Subcutaneous abdominal adipose tissue (tissue), 5 donors: ENCODE data around the gene WHAMM.

Experiments used
- H3K27ac ChIP-seq: one replicate; pipeline ENCODE4 v1.7.0; 2013; ENCODE audit warnings: low read depth, mild to moderate bottlenecking, inconsistent platforms, low read length, moderate library complexity
- H3K27me3 ChIP-seq, 5 donors: one replicate each; pipeline ENCODE4 v1.7.0; 2013; ENCODE audit warnings: low read length in 5 of 5, inconsistent platforms in 1 of 5; ENCODE audit not compliant: control insufficient read depth in 5 of 5, insufficient read depth in 4 of 5
- H3K36me3 ChIP-seq, 5 donors: one replicate each; pipeline ENCODE4 v1.7.0; 2013; ENCODE audit warnings: low read length in 5 of 5; ENCODE audit not compliant: control insufficient read depth in 5 of 5, insufficient read depth in 5 of 5
- H3K4me1 ChIP-seq, 5 donors: one replicate each; pipeline ENCODE4 v1.7.0; 2013; ENCODE audit warnings: low read length in 5 of 5, mild to moderate bottlenecking in 3 of 5, moderate library complexity in 1 of 5; ENCODE audit not compliant: control insufficient read depth in 5 of 5, insufficient read depth in 5 of 5
- H3K4me3 ChIP-seq, 5 donors: one replicate each; pipeline ENCODE4 v1.7.0; 2013; ENCODE audit warnings: low read length in 5 of 5, low read depth in 1 of 5
- H3K9ac ChIP-seq, 5 donors: one replicate each; pipeline ENCODE4 v1.7.0; 2013; ENCODE audit warnings: low read length in 5 of 5, mild to moderate bottlenecking in 4 of 5, moderate library complexity in 3 of 5
- H3K9me3 ChIP-seq, 5 donors: one replicate each; pipeline ENCODE4 v1.7.0; 2013; ENCODE audit warnings: low read length in 5 of 5; ENCODE audit not compliant: control insufficient read depth in 5 of 5
- donor health status: healthy.
- donor health status: healthy.
- donor health status: healthy.
- donor health status: healthy.
- donor health status: healthy.

The WHAMM gene

GRCh38 chr15:82835391-82835917 lies 26.0 kb downstream of the WHAMM start:
- Histone ChIP-seq H3K36me3 (peaks cover 22 to 81% (median 69%) of the 10 kb centered on the region in 5 donors), H3K27ac (no peak overlapping the region), H3K4me1 (no peaks in the 10 kb centered on the region), H3K4me3 (no peak overlapping the region), H3K27me3 (no peaks in the 10 kb centered on the region), H3K9ac (no peak overlapping the region), H3K9me3 (peaks cover 0 to 7% (median 0%) of the 10 kb centered on the region in 5 donors)

GRCh38 chr15:82838096-82838735 lies 28.8 kb downstream of the WHAMM start:
- peaks cover 9 to 53% (median 43%) of the 10 kb centered on the region in 5 donors for H3K36me3 ChIP-seq
- H3K9ac ChIP-seq, result no peak overlapping the region
- H3K9me3 ChIP-seq, result peaks cover 0 to 7% (median 0%) of the 10 kb centered on the region in 5 donors
- no peak overlapping the region for H3K27ac ChIP-seq
- no peak overlapping the region for H3K4me3 ChIP-seq
- no peaks in the 10 kb centered on the region for H3K4me1 ChIP-seq
- H3K27me3 ChIP-seq, result no peaks in the 10 kb centered on the region

GRCh38 chr15:82839136-82839535 lies 29.7 kb downstream of the WHAMM start:
- Histone ChIP-seq H3K9ac (no peak overlapping the region), H3K27ac (no peak overlapping the region), H3K36me3 (peaks cover 9 to 45% (median 37%) of the 10 kb centered on the region in 5 donors), H3K4me1 (no peaks in the 10 kb centered on the region), H3K9me3 (peaks cover 0 to 12% (median 0%) of the 10 kb centered on the region in 5 donors), H3K4me3 (no peak overlapping the region), H3K27me3 (no peaks in the 10 kb centered on the region)

GRCh38 chr15:82840166-82840565 lies 30.7 kb downstream of the WHAMM start:
- Histone ChIP-seq H3K27me3 (no peaks in the 10 kb centered on the region), H3K27ac (no peak overlapping the region), H3K36me3 (peaks cover 3 to 35% (median 29%) of the 10 kb centered on the region in 5 donors), H3K4me1 (peaks cover 0 to 2% (median 0%) of the 10 kb centered on the region in 5 donors), H3K4me3 (no peak overlapping the region), H3K9ac (no peak overlapping the region), H3K9me3 (peaks cover 0 to 12% (median 0%) of the 10 kb centered on the region in 5 donors)

- Histone ChIP-seq H3K27ac (no peak overlapping the region), H3K36me3 (peaks cover 0 to under 1% (median 0%) of the 10 kb centered on the region in 5 donors), H3K9me3 (peaks cover 0 to 4% (median 0%) of the 10 kb centered on the region in 5 donors), H3K27me3 (no peaks in the 10 kb centered on the region), H3K4me3 (no peak overlapping the region), H3K9ac (no peak overlapping the region), H3K4me1 (peaks cover 0 to 2% (median 0%) of the 10 kb centered on the region in 5 donors)
Measured at GRCh38 chr15:82843566-82843965, 34.1 kb downstream of the WHAMM start.

- no peaks in the 10 kb centered on the region for H3K36me3 ChIP-seq
- peaks cover 0 to 14% (median 10%) of the 10 kb centered on the region in 5 donors for H3K4me1 ChIP-seq
- no peak overlapping the region for H3K4me3 ChIP-seq
- H3K9me3 ChIP-seq, result peaks cover 0 to 4% (median 0%) of the 10 kb centered on the region in 5 donors
- H3K27me3 ChIP-seq, result no peaks in the 10 kb centered on the region
- H3K9ac ChIP-seq, result no peak overlapping the region
- no peak overlapping the region for H3K27ac ChIP-seq
Measured at GRCh38 chr15:82845686-82846085, 36.3 kb downstream of the WHAMM start.

GRCh38 chr15:82846621-82847020 lies 37.2 kb downstream of the WHAMM start:
- no peak overlapping the region for H3K4me3 ChIP-seq
- peaks cover 0 to 4% (median 0%) of the 10 kb centered on the region in 5 donors for H3K9me3 ChIP-seq
- no peak overlapping the region for H3K27ac ChIP-seq
- H3K36me3 ChIP-seq, result no peaks in the 10 kb centered on the region
- peaks cover 0 to 14% (median 10%) of the 10 kb centered on the region in 5 donors for H3K4me1 ChIP-seq
- H3K9ac ChIP-seq, result no peak overlapping the region
- H3K27me3 ChIP-seq, result no peaks in the 10 kb centered on the region

GRCh38 chr15:82847703-82848102 lies 38.3 kb downstream of the WHAMM start:
- Histone ChIP-seq H3K36me3 (no peaks in the 10 kb centered on the region), H3K9ac (no peak overlapping the region), H3K9me3 (peaks cover 0 to 4% (median 0%) of the 10 kb centered on the region in 5 donors), H3K4me1 (peaks cover 0 to 14% (median 10%) of the 10 kb centered on the region in 5 donors), H3K27ac (no peak overlapping the region), H3K4me3 (no peak overlapping the region), H3K27me3 (no peaks in the 10 kb centered on the region)

GRCh38 chr15:82848241-82848993 lies 39.0 kb downstream of the WHAMM start:
- H3K27ac ChIP-seq, result no peak overlapping the region
- peaks cover 0 to 4% (median 0%) of the 10 kb centered on the region in 5 donors for H3K9me3 ChIP-seq

More at GRCh38 chr15:82848241-82848993, 39.0 kb downstream of the WHAMM start:
- no peak overlapping the region for H3K4me3 ChIP-seq
- no peaks in the 10 kb centered on the region for H3K36me3 ChIP-seq
- H3K4me1 ChIP-seq, result peaks cover 0 to 14% (median 10%) of the 10 kb centered on the region in 5 donors
- no peak overlapping the region for H3K9ac ChIP-seq
- H3K27me3 ChIP-seq, result no peaks in the 10 kb centered on the region
